Measurements from ENCODE around the gene TSC22D1.
A peak's percentile ranks its signal among the peaks of the same experiment; 100 is the strongest.

Gene TSC22D1

GRCh38 chr13:44400736-44401135 lies 175.4 kb downstream of the TSC22D1 start:
- DNase-seq, result no peak

- no peak for DNase-seq
Measured at GRCh38 chr13:44399074-44399473, 177.1 kb downstream of the TSC22D1 start.

- DNase-seq, result no peak
Measured at GRCh38 chr13:44398606-44399005, 177.5 kb downstream of the TSC22D1 start.

DNA sequence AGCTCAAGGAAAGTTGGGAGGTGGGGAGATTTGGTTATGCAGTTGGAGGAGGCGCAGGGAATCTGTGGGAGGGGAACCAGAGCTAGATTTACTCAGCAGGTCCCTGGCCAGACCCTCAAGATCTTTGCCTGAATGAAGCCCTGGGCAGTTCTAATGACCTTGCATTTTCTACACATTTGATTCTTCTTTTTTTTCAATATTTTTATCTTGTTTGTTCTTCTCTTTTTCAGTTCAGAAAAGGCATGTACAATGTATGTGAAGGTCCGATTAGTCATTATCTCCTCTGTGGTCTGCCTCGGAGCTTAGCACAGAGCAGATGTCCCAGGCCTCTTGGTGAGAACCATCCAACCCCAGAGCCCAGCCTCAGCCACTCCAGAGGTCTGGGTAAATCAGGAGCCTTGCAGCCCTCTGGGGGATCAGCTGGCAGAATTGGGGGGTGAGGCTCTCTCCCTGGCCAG lies 178.3 kb downstream of the TSC22D1 start:
- DNase-seq, result no peak

- DNase-seq, result no peak
Measured at GRCh38 chr13:44396701-44397580, 179.2 kb downstream of the TSC22D1 start.

- peak; percentile 29 for DNase-seq
Measured at GRCh38 chr13:44395976-44396694, 180.0 kb downstream of the TSC22D1 start.

- no peak for DNase-seq
Measured at GRCh38 chr13:44394658-44395057, 181.5 kb downstream of the TSC22D1 start.

- no peak for DNase-seq
Measured at GRCh38 chr13:44393391-44393790, 182.7 kb downstream of the TSC22D1 start.

DNA sequence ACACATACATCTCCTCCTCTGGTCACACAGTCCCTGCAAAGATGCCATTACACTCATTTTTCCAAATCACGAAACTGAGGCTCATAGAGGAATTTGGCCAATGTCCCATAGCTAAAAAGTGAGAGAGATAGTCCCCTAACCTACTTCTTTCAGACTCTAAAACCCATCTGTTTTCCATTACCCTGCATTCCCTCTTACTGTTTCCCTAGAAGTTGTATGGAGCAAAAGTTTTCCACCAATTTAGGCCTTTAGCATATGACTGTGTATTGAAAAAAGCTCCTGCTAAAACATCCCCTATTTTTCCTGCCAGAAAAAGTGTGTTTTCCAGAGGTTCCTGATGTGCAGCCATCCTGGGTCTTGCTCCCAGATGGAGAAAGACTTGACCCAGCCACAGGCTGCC lies 186.3 kb downstream of the TSC22D1 start:
- peak; percentile 57 for DNase-seq

GRCh38 chr13:44389060-44389666 lies 187.0 kb downstream of the TSC22D1 start:
- no peak for DNase-seq

GRCh38 chr13:44388427-44389059 lies 187.6 kb downstream of the TSC22D1 start:
- DNase-seq, result no peak

GRCh38 chr13:44386913-44387556 lies 189.1 kb downstream of the TSC22D1 start:
- no peak for DNase-seq

- no peak for DNase-seq
Measured at GRCh38 chr13:44385847-44386246, 190.3 kb downstream of the TSC22D1 start.

DNA sequence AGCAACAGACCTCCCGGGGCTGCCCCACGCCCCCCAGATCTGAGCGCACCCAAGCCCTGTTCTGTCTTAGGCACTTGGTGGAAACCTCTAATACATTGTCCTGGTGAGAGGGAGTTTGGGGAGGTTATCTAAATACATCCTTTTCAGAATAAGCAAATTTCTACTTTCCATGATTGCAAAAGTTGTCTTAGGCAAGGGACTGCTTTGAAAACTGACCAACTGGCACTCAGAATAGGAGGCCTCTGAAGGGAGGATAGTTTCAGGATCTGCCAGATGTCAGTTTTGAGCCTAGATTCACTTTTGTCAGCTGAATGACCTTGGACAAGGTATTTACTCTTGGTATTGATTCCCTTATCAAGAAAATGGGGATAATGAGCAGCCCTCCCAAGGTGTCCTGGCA lies 190.7 kb downstream of the TSC22D1 start:
- DNase-seq, result no peak

- no peak for DNase-seq
Measured at GRCh38 chr13:44384778-44385177, 191.4 kb downstream of the TSC22D1 start.

- no peak for DNase-seq
Measured at GRCh38 chr13:44383945-44384344, 192.2 kb downstream of the TSC22D1 start.

GRCh38 chr13:44382635-44383145 lies 193.4 kb downstream of the TSC22D1 start:
- DNase-seq, result no peak

Measured in fibroblast of skin of right quadriceps (primary cell).